OCI-LY3 (cell line): ENCODE data around the gene NLRP11.

Experiments
- CTCF ChIP-seq: fragments of 200-600, 300-600 bp; sonication (generic); IDR thresholded peaks from 2 replicates; pipeline ENCODE4 v1.5.1; 2014; ENCODE audit warnings: antibody characterized with exemption, low read length, low read depth
- EZH2phosphoT487 ChIP-seq: fragments of 200-600 bp; shearing (Covaris generic); IDR thresholded peaks from 2 replicates; pipeline ENCODE4 v1.6.1; 2018; ENCODE audit warnings: antibody characterized with exemption, mixed run types, low read depth

DNA sequence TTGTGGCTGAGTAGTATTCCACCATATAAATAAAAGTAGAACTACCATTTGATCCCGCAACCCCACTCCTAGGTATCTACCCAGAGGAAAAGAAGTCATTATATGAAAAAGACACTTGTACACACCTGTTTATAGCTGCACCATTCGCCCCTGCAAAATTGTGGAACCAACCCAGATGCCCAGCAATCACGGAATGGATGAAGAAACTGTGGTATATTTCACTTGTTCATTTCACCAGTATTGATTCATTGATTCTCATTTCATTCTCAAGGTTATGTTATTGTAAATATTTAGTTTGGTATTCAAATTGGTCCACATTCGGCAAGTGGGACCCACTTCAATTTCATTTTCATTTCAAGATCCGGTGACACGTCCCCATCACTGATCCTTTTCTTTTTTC, 81.1 kb downstream of the NLRP11 start:
- TF ChIP-seq CTCF, result no peak
- TF ChIP-seq EZH2phosphoT487, result no peak
